Panc1 (cell line): ENCODE results near the gene PRSS21. TPM values are rescaled to one million over a fixed set of nuclear protein-coding genes. Genes with fewer than 3 reads are reported as not detected.

ENCODE experiments used
- ATAC-seq: fragments of 200-7000 bp; cut with Tn5 transposase; 2 replicates; pipeline ENCODE4 v1.9.1; 2020; ENCODE audit warnings: mild to moderate bottlenecking, moderate library complexity
- BruUV-seq: library from RNA; stranded (reverse); fragments of 400-500 nt; replicated peaks from 2 replicates; lab custom pipeline; 2021; lab: Mats Ljungman, UMichigan
- CTCF ChIA-PET: fragments of 300-600 bp; sonication (Branson Sonifier 250); formaldehyde crosslinking; loops from one replicate; lab custom pipeline; 2022; ENCODE audit warnings: antibody characterized with exemption; lab: Charles Lee
- POLR2A ChIA-PET: fragments of 300-600 bp; sonication (Branson Sonifier 250); formaldehyde crosslinking; loops from one replicate; lab custom pipeline; 2022; ENCODE audit warnings: antibody characterized with exemption; lab: Charles Lee
- DNase-seq: peaks from one replicate; pipeline ENCODE4 v3.0.0-alpha.2; 2010; ENCODE audit warnings: low read depth, low spot score
- H3K27ac ChIP-seq: 2 replicates; pipeline ENCODE4 v1.5.1; 2011; ENCODE audit warnings: mild to moderate bottlenecking, low read length, inconsistent platforms
- H3K27me3 ChIP-seq: fragments of 200-500 bp; sonication (Bioruptor generic); 2 replicates; pipeline ENCODE4 v1.6.0; 2014; ENCODE audit warnings: low read length, inconsistent platforms; ENCODE audit not compliant: control insufficient read depth, insufficient read depth
- H3K36me3 ChIP-seq: fragments of 200-500 bp; sonication (Bioruptor generic); 2 replicates; pipeline ENCODE4 v1.5.1; 2014; ENCODE audit warnings: inconsistent platforms, mild to moderate bottlenecking, low read length, moderate library complexity; ENCODE audit not compliant: control insufficient read depth, insufficient read depth
- H3K4me1 ChIP-seq: 2 replicates; pipeline ENCODE4 v1.5.1; 2011; ENCODE audit warnings: inconsistent platforms, mild to moderate bottlenecking, low read length, moderate library complexity; ENCODE audit not compliant: control insufficient read depth, insufficient read depth
- H3K4me3 ChIP-seq, 2 experiments: 2 replicates each; pipeline ENCODE4 v1.5.1; 2011 to 2012; ENCODE audit warnings: low read depth in 2 of 2, low read length in 2 of 2, mild to moderate bottlenecking in 2 of 2, inconsistent platforms in 1 of 2, moderate library complexity in 1 of 2
- H3K9me3 ChIP-seq: fragments of 200-500 bp; sonication (Bioruptor generic); 2 replicates; pipeline ENCODE4 v1.5.1; 2014; ENCODE audit warnings: low read depth, mild to moderate bottlenecking, inconsistent platforms, low read length, moderate library complexity; ENCODE audit not compliant: control insufficient read depth, insufficient read depth
- POLR2AphosphoS5 ChIP-seq: IDR thresholded peaks from 2 replicates; pipeline ENCODE4 v1.6.1; 2012; ENCODE audit warnings: mild to moderate bottlenecking, low read depth, low read length, moderate library complexity
- SIN3A ChIP-seq: IDR thresholded peaks from 2 replicates; pipeline ENCODE4 v1.6.1; 2012; ENCODE audit warnings: low read depth, mild to moderate bottlenecking, low read length, moderate library complexity, borderline replicate concordance; ENCODE audit not compliant: insufficient read depth
- TCF7L2 ChIP-seq: IDR thresholded peaks from 2 replicates; pipeline ENCODE4 v1.6.1; 2011; ENCODE audit warnings: mild to moderate bottlenecking, low read depth, low read length, inconsistent platforms
- in situ Hi-C: cut with HindIII; loops from 2 replicates; pipeline ENCODE4 v1.10.0; 2016; ENCODE audit warnings: low sequenced_read_pairs, low pct_unique_long_range_greater_than_20kb
- intact Hi-C: fragments of 100-400 bp; cut with micrococcal nuclease; formaldehyde crosslinking; loops from one replicate; pipeline ENCODE4 v1.10.0; 2022; ENCODE audit not compliant: unreplicated experiment
- total RNA-seq: library from RNA; stranded (reverse); gene quantifications from one replicate; pipeline ENCODE4 v1.2.1, GENCODE V29; 2021; ENCODE audit not compliant: unreplicated experiment
- TF ChIP-seq, protein P1 (sequence below): fragments of 450-650 bp; IDR thresholded peaks from 2 replicates; pipeline ENCODE4 v1.5.1; 2017; ENCODE audit warnings: mild to moderate bottlenecking
- TF ChIP-seq, protein P2 (sequence below), 2 experiments: IDR thresholded peaks; 2 replicates each; pipeline ENCODE4 v1.6.1; 2011 to 2012; ENCODE audit warnings: low read depth in 2 of 2, control low read depth in 1 of 2, low read length in 1 of 2, mild to moderate bottlenecking in 1 of 2, moderate library complexity in 1 of 2; ENCODE audit not compliant: insufficient read depth in 1 of 2

The PRSS21 gene
- total RNA-seq, 1 experiment from 2014 or later = not detected

DNA sequence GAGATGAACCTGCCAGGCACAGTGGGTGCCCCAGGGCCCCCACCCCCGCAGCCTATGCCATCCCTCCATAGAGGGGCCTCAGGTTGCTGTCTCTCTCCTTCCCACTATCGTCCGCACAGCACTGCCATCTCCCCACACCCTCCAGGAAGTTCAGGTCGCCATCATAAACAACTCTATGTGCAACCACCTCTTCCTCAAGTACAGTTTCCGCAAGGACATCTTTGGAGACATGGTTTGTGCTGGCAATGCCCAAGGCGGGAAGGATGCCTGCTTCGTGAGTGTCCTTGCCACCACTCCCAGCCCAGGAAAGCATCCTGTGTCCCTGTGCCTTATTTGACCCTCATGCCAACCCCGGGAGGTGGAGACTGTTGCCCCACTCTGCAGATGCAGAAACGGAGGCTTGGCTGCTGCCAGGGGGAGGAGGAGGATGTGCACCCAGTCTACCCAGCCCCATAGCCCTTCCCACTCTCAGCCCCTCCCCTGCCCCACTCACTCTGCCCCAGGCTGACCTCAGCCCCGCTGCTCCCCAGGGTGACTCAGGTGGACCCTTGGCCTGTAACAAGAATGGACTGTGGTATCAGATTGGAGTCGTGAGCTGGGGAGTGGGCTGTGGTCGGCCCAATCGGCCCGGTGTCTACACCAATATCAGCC, 3.9 kb downstream of the PRSS21 start:
- H3K27me3 ChIP-seq = no peaks in the 10 kb centered on the region
- no peaks in the 10 kb centered on the region for H3K36me3 ChIP-seq
- no peak for DNase-seq
- no peak overlapping the region for H3K4me3 ChIP-seq
- TF ChIP-seq, protein P1, sequence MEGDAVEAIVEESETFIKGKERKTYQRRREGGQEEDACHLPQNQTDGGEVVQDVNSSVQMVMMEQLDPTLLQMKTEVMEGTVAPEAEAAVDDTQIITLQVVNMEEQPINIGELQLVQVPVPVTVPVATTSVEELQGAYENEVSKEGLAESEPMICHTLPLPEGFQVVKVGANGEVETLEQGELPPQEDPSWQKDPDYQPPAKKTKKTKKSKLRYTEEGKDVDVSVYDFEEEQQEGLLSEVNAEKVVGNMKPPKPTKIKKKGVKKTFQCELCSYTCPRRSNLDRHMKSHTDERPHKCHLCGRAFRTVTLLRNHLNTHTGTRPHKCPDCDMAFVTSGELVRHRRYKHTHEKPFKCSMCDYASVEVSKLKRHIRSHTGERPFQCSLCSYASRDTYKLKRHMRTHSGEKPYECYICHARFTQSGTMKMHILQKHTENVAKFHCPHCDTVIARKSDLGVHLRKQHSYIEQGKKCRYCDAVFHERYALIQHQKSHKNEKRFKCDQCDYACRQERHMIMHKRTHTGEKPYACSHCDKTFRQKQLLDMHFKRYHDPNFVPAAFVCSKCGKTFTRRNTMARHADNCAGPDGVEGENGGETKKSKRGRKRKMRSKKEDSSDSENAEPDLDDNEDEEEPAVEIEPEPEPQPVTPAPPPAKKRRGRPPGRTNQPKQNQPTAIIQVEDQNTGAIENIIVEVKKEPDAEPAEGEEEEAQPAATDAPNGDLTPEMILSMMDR = no peak
- intact Hi-C loops = no loop called here
- no TSS peak for BruUV-seq
- in situ Hi-C loops = no loop called here
- no peak for ATAC-seq
- no peaks in the 10 kb centered on the region for H3K9me3 ChIP-seq
- 0 out of 2 replicates have a peak overlapping the region, but pooled peaks have one; percentile 44 for H3K27ac ChIP-seq
- ChIA-PET CTCF (no interaction called here), POLR2A (interaction anchor here (0.6 kb wide), 1 partner anchor 104 kb away, joined by 3 read pairs; no protein-coding TSS in a partner anchor)
- H3K4me1 ChIP-seq = peaks cover 31% of the 10 kb centered on the region

DNA sequence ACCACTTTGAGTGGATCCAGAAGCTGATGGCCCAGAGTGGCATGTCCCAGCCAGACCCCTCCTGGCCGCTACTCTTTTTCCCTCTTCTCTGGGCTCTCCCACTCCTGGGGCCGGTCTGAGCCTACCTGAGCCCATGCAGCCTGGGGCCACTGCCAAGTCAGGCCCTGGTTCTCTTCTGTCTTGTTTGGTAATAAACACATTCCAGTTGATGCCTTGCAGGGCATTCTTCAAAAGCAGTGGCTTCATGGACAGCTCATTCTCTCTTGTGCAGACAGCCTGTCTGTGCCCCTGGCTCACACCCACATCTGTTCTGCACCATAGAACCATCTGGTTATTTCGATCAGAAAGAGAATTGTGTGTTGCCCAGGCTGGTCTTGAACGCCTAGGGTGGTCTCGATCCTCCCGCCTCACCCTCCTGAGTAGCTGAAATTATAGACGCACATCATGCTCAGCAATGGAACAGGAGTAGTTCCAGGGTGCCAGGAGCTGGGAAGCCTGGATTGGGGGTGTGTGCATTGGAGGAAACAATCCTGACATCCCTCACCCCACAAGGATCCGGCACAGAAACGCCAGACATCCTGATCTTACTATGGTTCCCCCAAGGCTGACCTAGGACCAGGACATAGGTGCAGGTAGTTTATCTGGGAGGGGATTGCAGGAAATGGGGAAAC, 4.6 kb downstream of the PRSS21 start:
- DNase-seq (no peak), ATAC-seq (no peak)
- ChIA-PET POLR2A (no interaction called here), CTCF (no interaction called here)
- Histone ChIP-seq H3K36me3 (no peaks in the 10 kb centered on the region), H3K4me1 (peaks cover 31% of the 10 kb centered on the region), H3K9me3 (no peaks in the 10 kb centered on the region), H3K4me3 (no peak overlapping the region), H3K27me3 (no peaks in the 10 kb centered on the region), H3K27ac (peak overlapping the region; percentile 44; the same call in 1 of the 2 replicates)
- intact Hi-C loops (no loop called here), in situ Hi-C loops (no loop called here)
- BruUV-seq = no TSS peak
- TF ChIP-seq POLR2AphosphoS5 = no peak
- TF ChIP-seq, protein P2, sequence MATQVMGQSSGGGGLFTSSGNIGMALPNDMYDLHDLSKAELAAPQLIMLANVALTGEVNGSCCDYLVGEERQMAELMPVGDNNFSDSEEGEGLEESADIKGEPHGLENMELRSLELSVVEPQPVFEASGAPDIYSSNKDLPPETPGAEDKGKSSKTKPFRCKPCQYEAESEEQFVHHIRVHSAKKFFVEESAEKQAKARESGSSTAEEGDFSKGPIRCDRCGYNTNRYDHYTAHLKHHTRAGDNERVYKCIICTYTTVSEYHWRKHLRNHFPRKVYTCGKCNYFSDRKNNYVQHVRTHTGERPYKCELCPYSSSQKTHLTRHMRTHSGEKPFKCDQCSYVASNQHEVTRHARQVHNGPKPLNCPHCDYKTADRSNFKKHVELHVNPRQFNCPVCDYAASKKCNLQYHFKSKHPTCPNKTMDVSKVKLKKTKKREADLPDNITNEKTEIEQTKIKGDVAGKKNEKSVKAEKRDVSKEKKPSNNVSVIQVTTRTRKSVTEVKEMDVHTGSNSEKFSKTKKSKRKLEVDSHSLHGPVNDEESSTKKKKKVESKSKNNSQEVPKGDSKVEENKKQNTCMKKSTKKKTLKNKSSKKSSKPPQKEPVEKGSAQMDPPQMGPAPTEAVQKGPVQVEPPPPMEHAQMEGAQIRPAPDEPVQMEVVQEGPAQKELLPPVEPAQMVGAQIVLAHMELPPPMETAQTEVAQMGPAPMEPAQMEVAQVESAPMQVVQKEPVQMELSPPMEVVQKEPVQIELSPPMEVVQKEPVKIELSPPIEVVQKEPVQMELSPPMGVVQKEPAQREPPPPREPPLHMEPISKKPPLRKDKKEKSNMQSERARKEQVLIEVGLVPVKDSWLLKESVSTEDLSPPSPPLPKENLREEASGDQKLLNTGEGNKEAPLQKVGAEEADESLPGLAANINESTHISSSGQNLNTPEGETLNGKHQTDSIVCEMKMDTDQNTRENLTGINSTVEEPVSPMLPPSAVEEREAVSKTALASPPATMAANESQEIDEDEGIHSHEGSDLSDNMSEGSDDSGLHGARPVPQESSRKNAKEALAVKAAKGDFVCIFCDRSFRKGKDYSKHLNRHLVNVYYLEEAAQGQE (IDR thresholded peaks at IDR 0.05; ENCODE audit: insufficient read depth in 1 of 2, low read depth in 2 of 2, low read length in 1 of 2) = no peak
- no peak for TF ChIP-seq SIN3A
- no peak for TF ChIP-seq TCF7L2
- TF ChIP-seq, protein P1 = no peak
